Activated CD8-positive, alpha-beta memory T cell treated with anti-CD3 and anti-CD28 coated beads, Interleukin-2, amount 10 ng/mL, durations not matched to agents 7 days and 5 days (primary cell): Measurements from ENCODE around the gene LRRC46. TPM values are rescaled to one million over a fixed set of nuclear protein-coding genes. Genes with fewer than 3 reads are reported as not detected.

Experiments used
- ATAC-seq: fragments of 150-1000 bp; cut with Tn5 transposase; one replicate; pipeline ENCODE4 v1.10.0; 2021; ENCODE audit warnings: moderate library complexity
- CTCF ChIA-PET: fragments of 350-600 bp; sonication (Branson Sonifier 250); formaldehyde crosslinking; loops from one replicate; lab custom pipeline; 2021; ENCODE audit warnings: antibody characterized with exemption; lab: Charles Lee
- DNase-seq: peaks from one replicate; pipeline ENCODE4 v3.0.0-alpha.2; 2020
- H3K27ac Mint-ChIP-seq: one replicate; pipeline ENCODE4 v1.8.0; 2021; ENCODE audit warnings: mild to moderate bottlenecking, mixed read lengths
- H3K27me3 Mint-ChIP-seq: one replicate; pipeline ENCODE4 v1.8.0; 2021; ENCODE audit warnings: mixed read lengths
- H3K36me3 Mint-ChIP-seq: one replicate; pipeline ENCODE4 v1.8.0; 2021; ENCODE audit warnings: mild to moderate bottlenecking, mixed read lengths
- H3K4me1 Mint-ChIP-seq: one replicate; pipeline ENCODE4 v1.8.0; 2021; ENCODE audit warnings: mixed read lengths
- H3K4me3 Mint-ChIP-seq: one replicate; pipeline ENCODE4 v1.8.0; 2021; ENCODE audit warnings: mild to moderate bottlenecking, moderate library complexity, mixed read lengths
- H3K9me3 Mint-ChIP-seq: one replicate; pipeline ENCODE4 v1.8.0; 2022; ENCODE audit warnings: low read depth, mixed read lengths
- total RNA-seq, 2 experiments: library from RNA; stranded (reverse); gene quantifications; one replicate each; pipeline ENCODE4 v1.2.3, GENCODE V29; 2021

The LRRC46 gene
- total RNA-seq, 2 experiments from 2014 or later: 0.14 to 0.44 TPM

DNA sequence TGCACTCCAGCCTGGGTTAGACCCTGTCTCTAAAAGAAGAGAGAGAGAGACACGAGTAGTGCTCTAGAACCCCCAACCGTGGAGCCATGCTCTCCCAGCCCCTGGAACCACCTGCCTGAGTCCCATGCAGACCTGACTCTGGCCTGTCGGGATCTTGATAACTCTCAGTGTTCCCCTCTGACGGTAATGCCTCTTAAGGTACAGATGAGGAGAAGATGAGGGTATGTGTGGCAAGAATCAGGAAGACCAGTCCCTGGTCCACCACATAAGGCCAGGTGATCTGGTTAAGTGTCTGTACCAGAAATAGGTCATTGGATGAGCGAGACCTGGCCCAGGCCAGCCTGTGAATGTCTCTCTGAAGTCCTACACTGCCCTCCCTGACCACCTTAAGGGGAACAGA is 28.3 kb upstream of the LRRC46 start:
- ATAC-seq: no peak
- no peaks in the 10 kb centered on the region for H3K27me3 Mint-ChIP-seq
- no peaks in the 10 kb centered on the region for H3K9me3 Mint-ChIP-seq
- no peaks in the 10 kb centered on the region for H3K4me1 Mint-ChIP-seq
- CTCF ChIA-PET: interaction anchor here (0.8 to 4.3 kb wide), 5 partner anchors 10 to 138 kb away, joined by 3 to 21 read pairs (median 10); partner anchors contain the start of gene TBX21
- H3K27ac Mint-ChIP-seq: no peak overlapping the region
- peaks cover 6% of the 10 kb centered on the region for H3K36me3 Mint-ChIP-seq
- H3K4me3 Mint-ChIP-seq: no peak overlapping the region
- DNase-seq: no peak

DNA sequence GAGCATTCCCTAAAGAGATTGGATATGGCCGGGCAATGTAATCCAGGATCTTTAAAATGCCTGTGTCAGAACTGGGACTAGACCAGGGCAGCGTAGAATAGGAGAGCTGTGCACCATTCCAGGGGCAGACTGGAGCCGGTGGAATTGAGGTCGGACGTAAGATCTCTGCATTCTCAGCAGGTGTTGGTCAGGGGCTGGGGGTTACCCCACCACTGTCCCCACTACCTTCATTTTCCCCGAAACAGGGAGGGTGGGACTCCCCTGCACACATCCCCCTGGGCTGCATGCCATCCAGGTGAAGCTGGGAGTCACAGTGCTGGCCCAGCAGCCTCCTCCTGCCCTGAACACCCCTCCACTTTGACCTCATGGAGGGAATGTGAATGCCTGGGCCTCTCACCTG is 27.7 kb upstream of the LRRC46 start:
- DNase-seq: no peak
- H3K27me3 Mint-ChIP-seq: no peaks in the 10 kb centered on the region
- no peaks in the 10 kb centered on the region for H3K4me1 Mint-ChIP-seq
- H3K36me3 Mint-ChIP-seq: peaks cover 6% of the 10 kb centered on the region
- ATAC-seq: no peak
- H3K27ac Mint-ChIP-seq: no peak overlapping the region
- CTCF ChIA-PET: interaction anchor here (0.8 to 4.3 kb wide), 4 partner anchors 10 to 139 kb away, joined by 3 to 21 read pairs (median 4); no protein-coding TSS in a partner anchor
- no peaks in the 10 kb centered on the region for H3K9me3 Mint-ChIP-seq
- H3K4me3 Mint-ChIP-seq: no peak overlapping the region

DNA sequence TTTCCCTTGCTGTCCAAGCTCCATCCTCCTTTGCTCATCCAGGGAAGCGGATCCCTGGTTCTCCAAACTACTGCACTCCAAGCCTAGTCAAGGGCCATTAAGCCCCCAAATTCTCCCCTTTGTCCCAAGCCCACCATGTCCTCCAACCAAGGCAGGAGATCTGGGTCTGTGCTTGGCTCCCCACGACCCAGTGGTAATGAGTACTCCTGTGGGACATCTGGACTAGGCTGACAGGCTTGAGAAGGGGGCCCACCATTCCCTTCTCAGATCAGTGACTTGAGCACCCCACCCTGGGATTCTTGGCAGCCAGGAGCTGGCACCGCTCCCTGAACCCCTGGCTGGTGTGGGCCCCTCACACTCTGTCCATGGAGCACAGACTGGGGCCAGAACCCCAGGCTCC is 27.0 kb upstream of the LRRC46 start:
- CTCF ChIA-PET: interaction anchor here (0.8 to 4.3 kb wide), 7 partner anchors 11 to 140 kb away, joined by 3 to 21 read pairs (median 3); no protein-coding TSS in a partner anchor
- ATAC-seq: no peak
- peaks cover 6% of the 10 kb centered on the region for H3K36me3 Mint-ChIP-seq
- no peak overlapping the region for H3K4me3 Mint-ChIP-seq
- no peaks in the 10 kb centered on the region for H3K27me3 Mint-ChIP-seq
- H3K4me1 Mint-ChIP-seq: no peaks in the 10 kb centered on the region
- DNase-seq: no peak
- H3K9me3 Mint-ChIP-seq: no peaks in the 10 kb centered on the region
- no peak overlapping the region for H3K27ac Mint-ChIP-seq

DNA sequence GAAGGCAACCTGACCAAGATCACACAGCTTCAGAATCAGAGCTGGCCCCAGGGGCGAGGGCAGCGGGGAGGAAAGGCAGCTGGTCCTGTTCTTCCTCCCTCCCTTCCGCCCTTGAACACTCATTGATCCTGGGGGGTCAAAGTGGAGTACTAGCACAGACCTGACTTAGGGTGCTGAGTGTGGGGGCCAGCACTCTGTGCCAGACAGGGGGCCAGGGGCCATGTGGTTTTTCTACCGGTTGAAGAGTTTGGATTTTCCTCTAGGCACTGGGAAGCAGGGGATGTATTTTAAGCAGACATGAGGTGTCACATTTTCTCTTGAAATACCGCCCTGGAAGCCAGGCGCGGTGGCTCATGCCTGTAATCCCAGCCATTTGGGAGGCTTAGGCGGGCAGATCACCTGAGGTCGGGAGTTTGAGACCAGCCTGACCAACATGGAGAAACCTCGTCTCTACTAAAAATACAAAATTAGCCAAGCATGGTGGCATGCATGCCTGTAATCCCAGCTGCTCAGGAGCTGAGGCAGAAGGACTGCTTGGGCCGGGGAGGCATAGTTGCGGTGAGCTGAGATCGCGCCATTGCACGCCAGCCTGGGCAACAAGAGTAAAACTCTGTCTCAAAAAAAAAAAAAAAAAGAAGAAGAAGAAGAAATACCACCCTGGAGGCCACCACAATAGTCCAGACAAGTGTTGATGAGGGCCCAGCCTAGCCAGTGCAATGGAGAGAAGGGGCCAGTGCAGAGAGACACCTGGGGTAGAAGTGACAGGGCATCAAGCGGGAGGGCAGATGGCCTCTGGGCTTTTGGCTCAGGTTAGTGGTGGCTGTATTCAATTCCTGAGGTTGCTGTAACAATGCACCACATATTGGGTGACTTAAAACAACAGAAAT is 25.2 kb upstream of the LRRC46 start:
- Mint-ChIP-seq H3K27me3 (no peaks in the 10 kb centered on the region), H3K9me3 (no peaks in the 10 kb centered on the region), H3K4me3 (no peak overlapping the region), H3K27ac (no peak overlapping the region), H3K36me3 (peaks cover 11% of the 10 kb centered on the region), H3K4me1 (peaks cover 12% of the 10 kb centered on the region)
- CTCF ChIA-PET: interaction anchor here (1.8 kb wide), 1 partner anchor 17 kb away, joined by 9 read pairs; no protein-coding TSS in a partner anchor
- no peak for DNase-seq
- ATAC-seq: no peak

DNA sequence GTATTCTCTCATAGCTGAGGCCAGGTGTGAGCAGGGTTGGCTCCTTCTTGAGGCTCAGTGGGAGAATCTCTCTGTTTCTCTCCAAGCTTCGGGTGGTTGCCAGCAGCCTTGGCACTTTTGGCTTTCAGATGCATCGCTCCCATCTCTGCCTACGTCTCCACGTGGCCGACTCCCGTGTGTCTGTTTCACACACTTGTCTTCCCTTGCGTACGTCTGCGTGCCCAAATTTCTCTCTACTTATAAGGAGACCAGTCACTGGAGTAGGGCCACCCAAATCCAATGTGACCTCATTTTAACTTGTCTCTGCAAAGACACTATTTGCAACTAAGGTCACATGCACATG is 24.6 kb upstream of the LRRC46 start:
- Mint-ChIP-seq H3K4me3 (no peak overlapping the region), H3K36me3 (peaks cover 11% of the 10 kb centered on the region), H3K9me3 (no peaks in the 10 kb centered on the region), H3K27ac (no peak overlapping the region), H3K27me3 (no peaks in the 10 kb centered on the region), H3K4me1 (peaks cover 14% of the 10 kb centered on the region)
- DNase-seq (no peak), ATAC-seq (no peak)
- CTCF ChIA-PET: no interaction called here

DNA sequence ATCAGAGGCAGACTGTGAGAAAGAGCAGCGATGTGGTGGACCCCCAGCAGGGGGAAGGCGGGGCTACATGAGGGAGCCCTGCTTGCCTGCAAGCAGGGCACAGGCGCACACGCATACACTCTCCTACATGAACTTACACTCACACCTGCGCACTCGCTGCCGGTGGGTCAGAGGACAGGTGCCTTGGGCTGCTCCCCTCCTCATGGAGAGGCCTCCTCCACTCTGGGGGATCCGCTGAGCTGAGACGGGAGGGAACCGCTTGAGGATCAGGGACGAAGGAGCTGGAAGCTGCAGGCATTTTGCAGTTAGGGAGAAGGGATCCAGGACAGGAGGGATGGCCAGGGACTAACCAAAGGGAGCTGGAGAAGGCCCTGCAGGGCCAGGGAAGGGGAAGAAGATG is 24.0 kb upstream of the LRRC46 start:
- peaks cover 11% of the 10 kb centered on the region for H3K36me3 Mint-ChIP-seq
- CTCF ChIA-PET: no interaction called here
- ATAC-seq (no peak), DNase-seq (no peak)
- H3K4me1 Mint-ChIP-seq: peaks cover 14% of the 10 kb centered on the region
- H3K27ac Mint-ChIP-seq: no peak overlapping the region
- no peaks in the 10 kb centered on the region for H3K9me3 Mint-ChIP-seq
- no peak overlapping the region for H3K4me3 Mint-ChIP-seq
- H3K27me3 Mint-ChIP-seq: no peaks in the 10 kb centered on the region

DNA sequence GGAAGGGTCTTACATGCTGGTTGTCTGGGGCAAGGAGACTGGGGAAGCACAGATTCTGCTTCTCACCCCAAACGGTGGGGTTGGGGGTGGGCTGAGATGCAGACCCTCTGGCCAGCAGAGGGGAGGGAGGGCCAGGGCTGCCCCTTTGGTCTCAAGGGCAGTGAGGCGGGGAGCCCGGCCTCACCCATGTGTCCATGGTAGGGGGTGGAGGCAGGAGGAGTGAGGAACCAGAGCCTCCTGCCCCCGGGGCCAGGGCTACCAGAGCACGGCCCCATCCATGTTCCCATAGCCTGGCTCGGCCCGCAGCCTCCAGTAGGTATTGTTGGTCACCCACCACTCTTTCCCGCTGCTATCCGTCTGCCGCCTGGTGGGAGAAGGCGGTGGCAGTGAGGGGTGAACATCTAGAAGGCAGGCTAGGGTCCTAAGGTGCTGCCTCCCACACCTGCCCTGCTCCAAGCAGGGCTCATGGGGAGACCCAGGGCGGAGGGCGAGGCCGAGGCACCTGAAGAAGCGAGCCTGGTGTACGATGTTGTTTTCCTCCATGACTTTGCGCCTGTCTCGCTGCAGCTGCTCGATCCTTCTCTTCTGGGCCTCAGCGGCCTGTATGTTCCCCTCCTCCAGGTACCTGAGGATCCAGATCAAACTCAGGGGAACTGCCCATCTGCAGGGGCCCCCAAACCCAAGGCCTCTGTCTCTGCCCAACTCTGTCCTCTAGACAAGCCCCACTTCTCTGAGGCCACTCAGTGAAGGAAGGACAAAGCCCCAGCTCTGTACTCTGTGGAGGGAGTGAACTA is 23.2 kb upstream of the LRRC46 start:
- H3K27ac Mint-ChIP-seq: no peak overlapping the region
- CTCF ChIA-PET: no interaction called here
- no peak for ATAC-seq

DNA sequence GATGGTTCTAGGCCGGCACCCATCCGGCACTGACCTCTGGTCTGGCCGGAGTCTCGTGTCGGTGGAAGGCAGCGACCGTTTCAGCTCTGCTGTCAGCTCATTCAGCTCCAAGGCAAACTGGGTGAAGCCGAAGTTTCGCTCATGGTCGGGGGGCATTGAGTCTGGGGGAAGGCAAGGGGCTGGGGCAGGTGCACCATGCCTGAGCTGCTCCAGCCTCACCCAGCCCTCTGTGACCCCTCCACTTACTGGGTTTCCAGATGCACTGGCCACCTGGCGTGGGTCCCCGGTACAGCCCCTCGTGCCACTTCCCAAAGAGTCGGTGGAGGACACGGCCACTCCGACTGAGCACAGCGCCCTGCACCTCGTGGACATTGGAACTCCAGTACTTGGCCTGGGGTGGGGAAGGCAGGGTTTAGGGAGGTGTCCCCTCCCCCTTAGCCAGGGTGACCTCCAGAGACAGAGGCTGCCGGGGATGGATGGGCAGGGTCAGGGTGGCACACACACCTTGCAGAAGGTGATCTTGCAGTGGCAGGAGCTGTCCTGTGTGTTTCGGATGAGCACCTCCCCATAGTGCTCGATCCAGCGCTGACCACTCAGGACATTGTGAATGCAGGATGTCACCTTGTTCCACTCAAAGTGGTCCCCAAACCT is 22.5 kb upstream of the LRRC46 start:
- DNase-seq: no peak
- ATAC-seq: no peak
- peaks cover 11% of the 10 kb centered on the region for H3K36me3 Mint-ChIP-seq

More for the DNA sequence above, 23.2 kb upstream of the LRRC46 start:
- H3K27me3 Mint-ChIP-seq: no peaks in the 10 kb centered on the region
- H3K9me3 Mint-ChIP-seq: no peaks in the 10 kb centered on the region
- DNase-seq: no peak
- no peak overlapping the region for H3K4me3 Mint-ChIP-seq
- peaks cover 14% of the 10 kb centered on the region for H3K4me1 Mint-ChIP-seq
- H3K36me3 Mint-ChIP-seq: peaks cover 11% of the 10 kb centered on the region

DNA sequence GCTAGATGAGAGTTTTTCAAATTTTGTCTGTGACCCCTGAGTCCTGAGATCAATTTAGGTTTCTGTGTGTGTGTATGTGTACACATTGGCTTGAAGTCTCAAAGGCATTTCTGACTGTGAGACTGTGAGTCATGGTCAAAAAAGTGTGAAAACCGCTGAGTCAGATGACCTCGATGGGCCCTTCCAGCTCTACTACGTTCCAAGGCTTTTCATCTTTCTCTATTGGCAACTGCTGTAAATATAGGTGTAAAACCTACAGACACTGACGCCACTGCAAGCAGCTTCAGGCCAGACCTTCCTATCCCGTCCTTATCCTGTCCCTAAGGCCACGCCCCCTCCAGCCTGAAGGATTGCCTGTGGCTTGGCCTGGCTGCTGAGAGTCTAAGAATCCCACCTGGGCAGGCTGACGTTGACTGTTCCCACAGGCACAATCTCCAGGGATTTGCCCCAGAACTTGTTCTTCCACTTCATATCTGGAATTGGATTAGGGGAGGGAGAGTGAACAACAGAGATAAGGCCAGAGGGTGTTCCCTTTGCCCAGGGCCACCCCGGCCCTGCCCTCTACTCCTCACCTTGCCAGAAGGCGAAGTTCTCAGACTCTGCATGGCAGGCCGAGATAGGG is 21.2 kb upstream of the LRRC46 start:
- CTCF ChIA-PET: interaction anchor here (1.5 to 1.6 kb wide), 2 partner anchors 12 kb away, joined by 5 read pairs; partner anchors contain the start of gene OSBPL7
- peak; percentile 78 for ATAC-seq

More for the DNA sequence above, 22.5 kb upstream of the LRRC46 start:
- no peak overlapping the region for H3K4me3 Mint-ChIP-seq
- CTCF ChIA-PET: no interaction called here
- peaks cover 14% of the 10 kb centered on the region for H3K4me1 Mint-ChIP-seq
- no peaks in the 10 kb centered on the region for H3K9me3 Mint-ChIP-seq
- no peak overlapping the region for H3K27ac Mint-ChIP-seq
- H3K27me3 Mint-ChIP-seq: no peaks in the 10 kb centered on the region

DNA sequence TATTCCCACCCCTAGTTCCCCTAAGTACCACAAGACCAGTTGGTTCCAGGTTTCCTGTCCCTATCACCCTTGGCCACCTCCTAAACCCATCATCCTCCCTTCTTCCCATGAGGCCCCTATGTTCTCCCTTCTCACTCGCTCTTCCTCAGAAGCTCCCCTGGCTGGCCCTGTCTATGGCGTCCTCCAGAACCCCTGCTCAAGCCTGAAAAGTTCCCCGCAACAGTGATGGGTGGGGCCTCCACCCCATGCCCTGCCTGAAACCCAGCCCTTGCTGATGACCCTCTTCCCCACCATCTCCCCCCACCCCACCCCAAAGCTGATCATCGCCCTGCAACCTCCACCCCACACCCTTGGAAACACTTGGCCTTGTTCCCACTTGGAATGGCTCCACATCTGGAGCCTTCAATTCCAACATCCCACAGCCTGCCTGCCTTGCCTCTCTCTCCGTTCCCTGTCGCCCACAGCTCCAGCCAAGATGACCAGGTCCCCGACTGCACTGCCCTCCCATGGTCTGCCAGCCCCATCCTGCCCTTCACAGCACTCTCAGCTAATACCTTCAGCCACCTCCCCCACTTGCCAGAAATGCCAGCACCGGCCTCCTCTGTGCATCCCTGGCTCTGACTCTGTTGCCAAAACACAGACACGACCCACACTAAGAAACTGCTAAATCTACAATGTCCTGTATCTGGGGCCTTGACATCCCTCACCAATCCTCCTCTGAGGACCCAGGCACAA is 20.4 kb upstream of the LRRC46 start:
- ATAC-seq: no peak
- H3K27me3 Mint-ChIP-seq: no peaks in the 10 kb centered on the region
- peaks cover 13% of the 10 kb centered on the region for H3K36me3 Mint-ChIP-seq
- peaks cover 14% of the 10 kb centered on the region for H3K4me1 Mint-ChIP-seq
- H3K27ac Mint-ChIP-seq: no peak overlapping the region
- H3K4me3 Mint-ChIP-seq: no peak overlapping the region
- CTCF ChIA-PET: interaction anchor here (0.8 to 1.6 kb wide), 3 partner anchors 11 to 49 kb away, joined by 3 to 5 read pairs (median 5); partner anchors contain the start of gene OSBPL7
- no peaks in the 10 kb centered on the region for H3K9me3 Mint-ChIP-seq
- DNase-seq: peak; percentile 38

More for the DNA sequence above, 21.2 kb upstream of the LRRC46 start:
- Mint-ChIP-seq H3K4me3 (no peak overlapping the region), H3K27me3 (no peaks in the 10 kb centered on the region), H3K27ac (peak overlapping the region; percentile 37), H3K4me1 (peaks cover 14% of the 10 kb centered on the region), H3K36me3 (peaks cover 11% of the 10 kb centered on the region), H3K9me3 (no peaks in the 10 kb centered on the region)
- peak; percentile 63 for DNase-seq

DNA sequence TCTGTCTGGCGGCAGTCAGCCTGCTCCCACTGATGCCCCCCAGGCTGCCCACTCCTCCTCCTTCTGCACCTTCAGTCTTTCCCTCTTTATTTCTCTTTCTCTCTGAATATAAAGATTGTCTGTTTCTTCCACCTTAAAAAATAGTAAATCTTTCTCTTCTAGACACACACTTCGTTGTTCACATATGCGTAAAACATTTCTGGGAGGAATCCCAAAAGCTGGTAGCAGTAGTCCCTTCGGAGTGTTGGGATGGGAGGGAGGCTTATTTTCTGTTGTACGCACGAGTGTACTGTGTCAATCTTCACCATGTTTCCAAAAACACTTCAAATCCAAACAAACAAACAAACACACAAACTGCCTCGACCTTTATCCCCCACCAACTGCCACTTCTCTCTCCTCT is 19.8 kb upstream of the LRRC46 start:
- Mint-ChIP-seq H3K27ac (no peak overlapping the region), H3K4me1 (peaks cover 14% of the 10 kb centered on the region), H3K36me3 (peaks cover 14% of the 10 kb centered on the region), H3K9me3 (no peaks in the 10 kb centered on the region), H3K27me3 (no peaks in the 10 kb centered on the region), H3K4me3 (no peak overlapping the region)
- CTCF ChIA-PET: interaction anchor here (0.8 kb wide), 1 partner anchor 49 kb away, joined by 3 read pairs; no protein-coding TSS in a partner anchor
- no peak for DNase-seq
- no peak for ATAC-seq
